ENCODE results near the gene HKDC1. TPM values are rescaled to one million over a fixed set of nuclear protein-coding genes. Genes with fewer than 3 reads are reported as not detected.

HKDC1 gene
- 0.59 and 1.9 TPM in 2 replicates for total RNA-seq

GRCh38 chr10:69220041-69220451 lies at the start of gene HKDC1:
HKDC1 (plus strand) TSS chr10:69220332; CDS start chr10:69220436, 104 bp downstream.

DNA sequence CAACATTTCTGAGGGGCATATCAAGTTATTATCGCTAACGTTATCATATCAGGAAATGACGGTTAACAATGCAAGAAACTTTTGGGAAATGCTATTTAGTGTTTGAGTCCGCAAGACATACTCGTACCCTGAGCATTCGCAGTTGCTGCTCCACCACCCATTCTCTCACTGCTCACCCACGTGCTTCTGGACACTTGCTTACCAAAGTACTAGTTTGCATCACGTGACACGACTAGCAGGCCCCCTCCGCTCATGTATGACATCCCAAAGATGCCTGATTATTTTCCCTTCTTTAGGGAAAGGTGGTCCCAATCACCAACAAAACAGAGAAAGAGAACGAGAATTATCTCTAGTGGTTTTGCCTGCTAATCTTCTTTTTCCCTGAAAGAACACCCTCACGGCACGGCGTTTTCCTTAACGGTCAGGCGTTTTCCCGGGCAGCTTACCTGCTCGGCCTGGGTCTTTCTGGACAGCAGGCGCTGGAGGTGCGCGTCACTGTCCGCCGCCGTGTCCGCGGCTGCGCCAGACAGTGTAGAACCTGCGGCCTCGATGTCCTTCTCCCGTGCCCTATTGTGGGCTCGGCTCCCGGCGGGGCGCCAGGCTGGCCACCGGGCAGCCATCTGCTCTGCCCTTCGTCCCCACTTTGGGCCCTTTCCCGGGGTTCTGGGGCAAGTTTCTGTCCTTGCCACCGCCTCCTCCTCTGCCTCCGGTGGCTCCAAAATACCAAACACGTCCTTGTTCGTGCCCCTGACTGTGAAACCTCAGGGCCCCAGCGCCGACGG lies 40.2 kb upstream of the HKDC1 start, which contains the start of gene SUPV3L1:
Gene SUPV3L1, plus strand, starts transcription at position 492 of the 782 bp plus-strand sequence. Its CDS starts 58 bp downstream, at position 550.

GRCh38 chr10:69278446-69278963 lies 58.4 kb downstream of the HKDC1 start, which contains the start of gene HK1:
HK1 (plus strand) TSS chr10:69278496.

Other genes with a start within 250 kb of the HKDC1 start
- 36.2 and 59.9 TPM in 2 replicates for gene KIFBP, start 231.5 kb upstream of the HKDC1 start, total RNA-seq
- gene SRGN, start 132.2 kb upstream of the HKDC1 start, total RNA-seq = 9.8 and 13.1 TPM in 2 replicates
- gene VPS26A, start 96.2 kb upstream of the HKDC1 start, total RNA-seq = 35.6 and 43.5 TPM in 2 replicates
- gene SUPV3L1, start 40.1 kb upstream of the HKDC1 start, total RNA-seq = 23.8 and 33.0 TPM in 2 replicates
- gene HK1, start 58.2 kb downstream of the HKDC1 start, total RNA-seq = 106 and 220 TPM in 2 replicates
- gene TACR2, start 196.6 kb downstream of the HKDC1 start, total RNA-seq = under 0.01 and 0.42 TPM in 2 replicates
- 10.1 and 35.0 TPM in 2 replicates for gene TSPAN15, start 231.1 kb downstream of the HKDC1 start, total RNA-seq